Endothelial cell (in vitro differentiated cells): ENCODE measurements around the gene OR51B2. TPM values are rescaled to one million over a fixed set of nuclear protein-coding genes. Genes with fewer than 3 reads are reported as not detected.

Experiments
- DNase-seq: peaks from one replicate; pipeline ENCODE4 v3.0.0; 2021; ENCODE audit warnings: low spot score
- H3K27ac Mint-ChIP-seq: one replicate; pipeline ENCODE4 v1.8.0; 2021; ENCODE audit warnings: mixed read lengths, inconsistent platforms; ENCODE audit not compliant: unreplicated experiment
- H3K27me3 Mint-ChIP-seq: one replicate; pipeline ENCODE4 v1.8.0; 2021; ENCODE audit warnings: mild to moderate bottlenecking, moderate library complexity, mixed read lengths, inconsistent platforms; ENCODE audit not compliant: unreplicated experiment
- H3K36me3 Mint-ChIP-seq: one replicate; pipeline ENCODE4 v1.8.0; 2021; ENCODE audit warnings: mild to moderate bottlenecking, low read depth, mixed read lengths, inconsistent platforms; ENCODE audit not compliant: unreplicated experiment
- H3K4me1 Mint-ChIP-seq: one replicate; pipeline ENCODE4 v1.8.0; 2021; ENCODE audit warnings: mild to moderate bottlenecking, mixed read lengths, inconsistent platforms; ENCODE audit not compliant: unreplicated experiment
- H3K4me3 Mint-ChIP-seq: one replicate; pipeline ENCODE4 v1.8.0; 2021; ENCODE audit warnings: mild to moderate bottlenecking, mixed read lengths, inconsistent platforms; ENCODE audit not compliant: unreplicated experiment
- H3K9me3 Mint-ChIP-seq: one replicate; pipeline ENCODE4 v1.8.0; 2021; ENCODE audit warnings: mixed read lengths, inconsistent platforms; ENCODE audit not compliant: unreplicated experiment
- total RNA-seq: library from RNA; stranded (reverse); fragmentation: NEBNext Ultra II Directional; extraction: Animal tissue kit (Norgen Biotek cat#: 25700); gene quantifications from one replicate; pipeline ENCODE4 v1.2.1, GENCODE V29; 2021; ENCODE audit not compliant: unreplicated experiment
- TF ChIP-seq, protein P1 (sequence below): fragments of 200-600 bp; sonication (generic); IDR thresholded peaks from one replicate; pipeline ENCODE4 v1.5.0; 2021; ENCODE audit warnings: antibody characterized with exemption; ENCODE audit not compliant: unreplicated experiment

OR51B2 gene
- total RNA-seq, 1 donor from 2014 or later = not detected

GRCh38 chr11:5310423-5310822 lies 13.7 kb downstream of the OR51B2 start:
- H3K4me1 Mint-ChIP-seq = no peaks in the 10 kb centered on the region
- TF ChIP-seq, protein P1, sequence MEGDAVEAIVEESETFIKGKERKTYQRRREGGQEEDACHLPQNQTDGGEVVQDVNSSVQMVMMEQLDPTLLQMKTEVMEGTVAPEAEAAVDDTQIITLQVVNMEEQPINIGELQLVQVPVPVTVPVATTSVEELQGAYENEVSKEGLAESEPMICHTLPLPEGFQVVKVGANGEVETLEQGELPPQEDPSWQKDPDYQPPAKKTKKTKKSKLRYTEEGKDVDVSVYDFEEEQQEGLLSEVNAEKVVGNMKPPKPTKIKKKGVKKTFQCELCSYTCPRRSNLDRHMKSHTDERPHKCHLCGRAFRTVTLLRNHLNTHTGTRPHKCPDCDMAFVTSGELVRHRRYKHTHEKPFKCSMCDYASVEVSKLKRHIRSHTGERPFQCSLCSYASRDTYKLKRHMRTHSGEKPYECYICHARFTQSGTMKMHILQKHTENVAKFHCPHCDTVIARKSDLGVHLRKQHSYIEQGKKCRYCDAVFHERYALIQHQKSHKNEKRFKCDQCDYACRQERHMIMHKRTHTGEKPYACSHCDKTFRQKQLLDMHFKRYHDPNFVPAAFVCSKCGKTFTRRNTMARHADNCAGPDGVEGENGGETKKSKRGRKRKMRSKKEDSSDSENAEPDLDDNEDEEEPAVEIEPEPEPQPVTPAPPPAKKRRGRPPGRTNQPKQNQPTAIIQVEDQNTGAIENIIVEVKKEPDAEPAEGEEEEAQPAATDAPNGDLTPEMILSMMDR = no peak
- no peaks in the 10 kb centered on the region for H3K9me3 Mint-ChIP-seq
- no peaks in the 10 kb centered on the region for H3K27me3 Mint-ChIP-seq
- no peak overlapping the region for H3K4me3 Mint-ChIP-seq
- H3K27ac Mint-ChIP-seq = no peak overlapping the region
- H3K36me3 Mint-ChIP-seq = no peaks in the 10 kb centered on the region
- no peak for DNase-seq

GRCh38 chr11:5307256-5308019 lies 16.7 kb downstream of the OR51B2 start:
- Mint-ChIP-seq H3K9me3 (no peaks in the 10 kb centered on the region), H3K36me3 (no peaks in the 10 kb centered on the region), H3K27me3 (no peaks in the 10 kb centered on the region), H3K4me1 (no peaks in the 10 kb centered on the region), H3K4me3 (no peak overlapping the region), H3K27ac (no peak overlapping the region)
- TF ChIP-seq, protein P1 = no peak
- no peak for DNase-seq

- no peaks in the 10 kb centered on the region for H3K4me1 Mint-ChIP-seq
- H3K27ac Mint-ChIP-seq = no peak overlapping the region
- no peaks in the 10 kb centered on the region for H3K27me3 Mint-ChIP-seq
- H3K4me3 Mint-ChIP-seq = no peak overlapping the region
- H3K9me3 Mint-ChIP-seq = no peaks in the 10 kb centered on the region
- no peak for DNase-seq
- TF ChIP-seq, protein P1 = no peak
- H3K36me3 Mint-ChIP-seq = no peaks in the 10 kb centered on the region
Observed at GRCh38 chr11:5304046-5304445, 20.1 kb downstream of the OR51B2 start.

GRCh38 chr11:5303626-5304025 lies 20.5 kb downstream of the OR51B2 start:
- no peak for DNase-seq
- Mint-ChIP-seq H3K9me3 (no peaks in the 10 kb centered on the region), H3K4me1 (no peaks in the 10 kb centered on the region), H3K4me3 (no peak overlapping the region), H3K27ac (no peak overlapping the region), H3K27me3 (no peaks in the 10 kb centered on the region), H3K36me3 (no peaks in the 10 kb centered on the region)
- TF ChIP-seq, protein P1 = no peak

- H3K36me3 Mint-ChIP-seq = no peaks in the 10 kb centered on the region
- no peaks in the 10 kb centered on the region for H3K27me3 Mint-ChIP-seq
- TF ChIP-seq, protein P1 = no peak
- no peaks in the 10 kb centered on the region for H3K9me3 Mint-ChIP-seq
- H3K4me3 Mint-ChIP-seq = no peak within 1 kb of the TSS
- H3K27ac Mint-ChIP-seq = no peak within 1 kb of the TSS
- no peak for DNase-seq
- no peaks in the 10 kb centered on the region for H3K4me1 Mint-ChIP-seq
Observed at GRCh38 chr11:5301846-5302245, 22.3 kb downstream of the OR51B2 start, which contains the start of gene OR51B4. Gene OR51B4, minus strand, starts transcription at chr11:5301946. Its CDS starts 0 bp downstream, at chr11:5301946.
